SK-MEL-5 (cell line): ENCODE results near the gene COQ3. TPM values are rescaled to one million over a fixed set of nuclear protein-coding genes. Genes with fewer than 3 reads are reported as not detected.
"Not testable (repeated sequence)": the region's sequence is repeated elsewhere in the genome, so short reads cannot be mapped to it uniquely, and the experiment has no call there.

ENCODE experiments used
- DNase-seq: peaks from one replicate; pipeline ENCODE4 v3.0.0-alpha.2; 2016; ENCODE audit warnings: low read depth, low spot score
- in situ Hi-C: cut with HindIII; loops from 2 replicates; pipeline ENCODE4 v1.10.0; 2016; ENCODE audit warnings: low sequenced_read_pairs, high pct_unique_total_duplicates, low pct_unique_long_range_greater_than_20kb
- total RNA-seq: library from RNA; depleted of rRNA; stranded (reverse); fragments of >200 nt; shearing (Covaris generic); gene quantifications from 2 replicates; pipeline ENCODE4 v1.2.3, GENCODE V29; 2014; rRNA removed

Gene COQ3
- total RNA-seq, 1 experiment from 2014 or later, result 9.4 TPM

DNA sequence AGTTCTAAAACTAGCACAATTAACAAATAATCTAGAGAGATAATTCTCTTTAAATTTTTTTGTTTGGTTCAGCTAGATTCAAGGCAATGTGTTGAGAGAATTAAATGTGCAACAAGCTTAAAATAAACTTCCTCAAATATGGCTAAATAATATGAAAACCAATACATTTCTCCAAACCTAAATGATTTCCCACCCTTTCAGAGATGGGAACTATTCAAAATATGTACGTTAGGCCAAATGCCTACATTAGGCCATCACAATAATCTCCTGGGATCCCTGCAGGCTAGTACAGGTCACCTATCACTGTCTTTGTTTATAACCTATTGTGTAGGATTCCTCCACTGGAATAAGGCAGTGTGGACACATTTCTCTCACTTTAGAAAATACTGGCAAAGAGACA lies 46.2 kb downstream of the COQ3 start:
- no peak for DNase-seq
- in situ Hi-C loops, result no loop called here

DNA sequence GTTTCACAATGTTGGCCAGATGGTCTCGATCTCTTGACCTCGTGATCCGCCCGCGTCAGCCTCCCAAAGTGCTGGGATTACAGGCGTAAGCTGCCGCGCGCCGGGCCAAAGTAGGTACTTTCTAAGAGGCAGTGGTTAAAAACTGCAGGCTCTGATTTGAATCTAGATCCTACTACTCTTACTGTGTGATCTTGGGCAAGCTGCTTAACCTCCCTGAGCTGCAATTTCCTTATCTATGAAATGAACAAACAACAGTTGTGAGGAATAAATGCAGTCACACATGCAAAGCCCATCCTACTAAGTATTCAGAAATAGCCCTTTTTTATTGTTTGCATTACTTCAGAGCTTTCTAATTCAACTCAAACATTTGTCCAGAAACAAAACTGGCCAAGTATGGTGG lies 47.4 kb downstream of the COQ3 start:
- in situ Hi-C loops, result no loop called here
- DNase-seq, result no peak

DNA sequence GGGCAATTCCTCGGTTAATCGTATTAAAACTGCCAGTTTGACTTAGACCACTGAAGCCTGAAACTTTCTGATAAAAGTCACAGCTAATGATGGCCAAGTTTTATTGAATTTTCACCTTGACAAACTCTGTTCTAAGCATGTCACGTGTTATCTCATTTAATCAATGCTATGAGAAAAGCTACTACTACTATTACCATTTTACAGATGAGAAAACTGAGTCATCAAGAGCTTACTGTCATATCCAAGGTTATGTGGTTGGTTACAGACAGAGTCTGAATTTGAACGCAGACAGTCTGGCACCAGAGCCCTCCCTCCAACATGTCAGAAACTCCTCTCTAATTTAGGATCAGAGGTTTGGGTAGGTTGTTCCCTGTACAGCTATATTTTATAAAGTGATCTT lies 48.8 kb downstream of the COQ3 start:
- in situ Hi-C loops, result no loop called here
- no peak for DNase-seq

DNA sequence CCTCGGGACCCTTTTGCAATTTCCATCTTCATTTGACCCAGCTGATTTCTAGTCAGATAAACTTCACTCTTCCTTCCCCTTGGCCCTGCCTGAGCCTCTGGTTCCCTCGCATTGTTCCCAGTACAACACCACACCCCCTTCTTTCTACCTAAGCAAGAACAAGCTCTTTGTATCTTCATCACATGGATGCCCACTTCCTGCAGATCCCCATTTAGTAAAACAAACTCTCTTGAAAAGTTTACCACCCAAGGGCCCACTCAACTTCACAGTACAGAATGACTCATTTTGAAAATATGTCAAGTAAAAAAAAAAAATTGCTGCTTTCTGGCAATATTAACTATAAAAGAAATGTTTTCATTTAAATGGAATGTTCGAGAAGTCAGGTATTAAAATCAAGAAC lies 49.7 kb downstream of the COQ3 start:
- DNase-seq, result peak; percentile 91
- in situ Hi-C loops, result no loop called here

DNA sequence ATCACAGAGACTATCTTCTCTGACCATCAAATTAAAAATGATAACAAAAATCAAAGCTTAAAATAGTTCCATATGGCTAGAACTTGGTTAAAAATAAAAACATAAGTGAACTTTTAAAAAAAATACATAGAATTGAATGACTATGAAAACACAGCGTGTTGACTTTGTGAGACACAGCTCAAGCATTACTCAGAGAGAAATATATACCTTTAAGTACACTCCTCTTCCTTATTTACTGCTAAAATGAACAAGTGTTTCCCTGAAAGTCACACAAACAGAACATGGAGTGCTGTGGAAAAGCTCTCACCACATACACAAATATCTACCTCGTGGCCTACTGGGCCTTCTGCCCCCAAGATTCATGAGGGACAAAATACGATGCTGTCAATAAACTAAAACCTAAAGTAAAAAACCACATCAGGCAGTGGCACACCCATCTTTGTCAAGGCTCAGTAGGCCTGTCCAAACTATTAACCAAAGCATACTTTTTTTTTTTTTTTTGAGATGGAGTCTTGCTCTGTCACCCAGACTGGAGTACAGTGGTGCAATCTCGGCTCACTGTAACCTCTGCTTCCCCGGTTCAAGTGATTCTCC lies 52.0 kb downstream of the COQ3 start:
- in situ Hi-C loops, result no loop called here
- no peak for DNase-seq

DNA sequence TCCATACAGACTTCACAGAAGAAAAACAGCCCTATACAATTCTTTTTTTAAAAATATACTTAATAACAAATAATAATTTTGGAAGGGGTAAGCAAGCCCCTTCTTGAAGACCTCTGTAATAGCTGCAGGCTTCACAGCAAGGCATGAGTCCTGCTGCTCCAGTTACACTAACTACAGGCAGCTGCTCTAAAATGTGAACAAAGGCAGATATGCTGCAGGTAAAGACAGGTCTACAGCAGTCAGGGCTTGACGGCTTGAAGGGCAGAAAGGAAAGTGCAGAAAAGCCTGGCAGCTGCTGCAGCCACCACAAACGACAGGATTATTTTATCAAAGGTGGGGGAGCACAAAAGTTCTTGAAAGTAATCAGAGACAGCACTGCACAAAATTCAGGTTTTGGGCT lies 55.8 kb downstream of the COQ3 start:
- DNase-seq, result no peak
- in situ Hi-C loops, result no loop called here

DNA sequence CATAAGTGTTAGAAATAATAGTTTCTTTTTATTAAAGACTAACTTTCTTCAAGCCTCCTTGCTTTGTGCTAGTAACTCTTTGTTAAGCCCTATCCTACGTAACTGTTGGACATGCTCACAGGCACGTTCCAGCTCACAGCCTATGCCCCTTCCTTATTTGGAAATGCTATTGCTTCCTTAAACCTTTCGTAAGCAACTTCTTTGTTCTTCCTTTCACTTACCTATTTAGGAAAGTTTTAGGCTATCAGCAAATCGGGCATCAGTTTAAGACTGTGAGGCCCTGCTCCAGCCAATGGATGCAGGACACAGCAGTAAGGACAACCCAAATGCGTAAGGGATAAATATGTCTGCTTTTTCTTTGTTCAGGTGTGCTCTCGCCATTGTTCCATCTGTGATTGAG lies 58.7 kb downstream of the COQ3 start:
- in situ Hi-C loops, DNase-seq: not testable (repeated sequence)

DNA sequence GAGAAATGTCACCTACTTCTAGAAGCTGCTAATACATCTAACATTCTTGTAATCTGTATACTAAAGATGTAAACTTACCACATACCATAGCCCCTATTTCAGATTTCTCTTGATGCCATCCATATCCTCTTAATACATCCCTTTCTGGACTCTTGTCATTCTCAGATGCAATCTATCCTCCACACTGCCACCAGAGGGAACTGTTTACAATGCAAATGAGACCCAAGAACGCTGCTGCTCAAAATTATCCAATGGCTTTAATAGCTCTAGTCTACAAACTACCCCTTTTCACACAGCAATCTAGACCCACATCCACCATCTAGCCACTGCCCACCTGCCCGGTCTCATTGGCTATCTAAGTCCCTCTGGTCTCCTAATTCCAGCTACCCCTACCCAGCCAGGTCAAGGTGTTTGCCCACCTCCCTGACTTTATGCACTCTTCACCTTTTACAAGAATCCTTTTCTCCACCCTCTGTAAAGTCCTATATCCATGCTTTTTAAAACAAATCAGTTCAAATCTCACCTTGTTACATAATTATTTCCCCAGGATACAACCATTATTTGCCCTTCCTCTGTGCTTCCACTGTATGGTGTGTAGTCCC lies 59.4 kb downstream of the COQ3 start:
- in situ Hi-C loops, result no loop called here
- DNase-seq, result peak; percentile 81

DNA sequence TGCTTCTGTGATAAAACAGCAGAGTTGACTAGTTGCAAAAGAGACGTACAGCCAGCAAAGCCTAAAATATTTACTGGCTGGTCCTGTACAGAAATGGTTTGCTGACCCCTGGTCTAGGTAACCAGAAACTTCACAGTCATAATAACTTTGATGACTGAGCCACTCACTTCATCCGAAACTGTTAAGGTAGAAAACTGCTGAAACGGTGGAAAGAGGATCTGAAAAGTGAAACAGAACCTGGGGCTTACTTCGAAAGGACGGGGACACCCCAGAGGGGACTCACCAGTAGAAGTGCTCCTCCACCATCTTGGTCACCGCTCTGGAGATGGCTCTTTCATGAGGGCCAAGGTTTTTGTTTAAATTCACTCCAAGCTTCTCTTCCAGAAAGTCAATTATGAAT lies 60.9 kb downstream of the COQ3 start:
- no peak for DNase-seq
- in situ Hi-C loops, result no loop called here

DNA sequence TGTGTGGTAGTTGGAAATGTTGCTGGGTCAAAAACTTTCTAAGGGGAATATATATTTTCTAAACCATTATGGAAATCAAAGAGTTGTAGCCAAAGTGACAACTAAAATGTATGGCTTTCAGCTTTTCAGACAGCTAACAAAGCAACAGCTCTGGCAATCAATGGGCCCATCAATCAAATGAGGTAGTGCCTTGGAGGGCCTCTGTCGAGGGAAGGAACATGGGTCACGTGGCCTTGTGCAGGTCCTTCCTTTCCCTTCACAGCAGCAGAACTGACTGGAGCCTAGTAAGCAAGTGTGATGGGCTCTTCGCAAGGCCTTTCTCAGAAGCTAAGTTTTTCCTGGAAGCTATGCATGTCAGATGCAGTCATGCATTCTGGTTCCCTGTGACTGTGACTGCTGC lies 62.5 kb downstream of the COQ3 start:
- in situ Hi-C loops, result no loop called here
- DNase-seq, result no peak

DNA sequence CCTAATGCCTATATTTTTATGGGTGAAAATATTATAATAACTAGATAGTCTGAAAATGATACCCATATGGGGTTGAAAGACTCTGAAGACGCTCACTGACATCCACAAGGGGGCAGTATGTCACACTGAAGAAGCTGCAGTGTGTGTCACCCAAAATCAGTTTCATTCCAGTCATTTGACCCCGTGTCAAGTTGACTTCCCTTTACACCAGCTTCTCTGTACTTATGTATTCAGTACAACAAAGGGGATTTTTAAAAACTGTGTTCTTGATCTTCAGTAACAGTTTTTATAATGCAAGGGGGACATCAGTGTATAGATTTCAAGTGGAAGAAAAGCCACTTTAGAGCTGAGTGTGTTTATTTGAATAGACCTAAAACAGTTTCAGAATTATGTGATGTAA lies 63.8 kb downstream of the COQ3 start:
- in situ Hi-C loops, result no loop called here

DNA sequence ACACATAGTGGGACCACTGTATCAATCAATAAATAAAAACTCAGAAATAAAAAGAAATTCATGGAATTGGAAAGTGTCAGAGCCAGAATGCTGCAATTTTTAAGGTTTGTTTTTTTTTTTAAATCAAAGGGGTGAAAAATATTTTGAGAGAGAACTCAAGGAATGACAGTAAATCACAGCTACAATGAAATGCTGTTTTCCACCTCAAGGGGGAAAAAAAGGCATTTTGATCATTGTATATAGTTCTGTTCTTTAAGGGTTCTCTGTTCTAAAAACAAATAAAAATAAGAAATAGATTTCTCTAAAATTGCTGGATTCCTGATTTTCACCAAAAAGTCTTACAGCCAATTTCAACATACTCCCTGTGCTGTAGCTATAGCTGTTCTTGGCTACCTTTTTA lies 69.0 kb downstream of the COQ3 start:
- DNase-seq, result no peak
- in situ Hi-C loops, result no loop called here

More for the DNA sequence above, 63.8 kb downstream of the COQ3 start:
- DNase-seq, result peak; percentile 82

Other genes with a start within 250 kb of the COQ3 start
- 26.0 and 27.7 TPM in 2 replicates for gene FAXC, start 44.5 kb downstream of the COQ3 start, total RNA-seq
- 34.4 and 38.3 TPM in 2 replicates for gene PNISR, start 31.1 kb upstream of the COQ3 start, total RNA-seq
- 12.5 and 19.9 TPM in 2 replicates for gene USP45, start 121.2 kb upstream of the COQ3 start, total RNA-seq
- gene CCNC, start 174.5 kb upstream of the COQ3 start, total RNA-seq, result 84.7 and 105 TPM in 2 replicates
- gene PRDM13, start 212.6 kb upstream of the COQ3 start, total RNA-seq, result 2.6 and 3.5 TPM in 2 replicates